ENCODE results near the gene CCDC47.

Gene CCDC47

DNA sequence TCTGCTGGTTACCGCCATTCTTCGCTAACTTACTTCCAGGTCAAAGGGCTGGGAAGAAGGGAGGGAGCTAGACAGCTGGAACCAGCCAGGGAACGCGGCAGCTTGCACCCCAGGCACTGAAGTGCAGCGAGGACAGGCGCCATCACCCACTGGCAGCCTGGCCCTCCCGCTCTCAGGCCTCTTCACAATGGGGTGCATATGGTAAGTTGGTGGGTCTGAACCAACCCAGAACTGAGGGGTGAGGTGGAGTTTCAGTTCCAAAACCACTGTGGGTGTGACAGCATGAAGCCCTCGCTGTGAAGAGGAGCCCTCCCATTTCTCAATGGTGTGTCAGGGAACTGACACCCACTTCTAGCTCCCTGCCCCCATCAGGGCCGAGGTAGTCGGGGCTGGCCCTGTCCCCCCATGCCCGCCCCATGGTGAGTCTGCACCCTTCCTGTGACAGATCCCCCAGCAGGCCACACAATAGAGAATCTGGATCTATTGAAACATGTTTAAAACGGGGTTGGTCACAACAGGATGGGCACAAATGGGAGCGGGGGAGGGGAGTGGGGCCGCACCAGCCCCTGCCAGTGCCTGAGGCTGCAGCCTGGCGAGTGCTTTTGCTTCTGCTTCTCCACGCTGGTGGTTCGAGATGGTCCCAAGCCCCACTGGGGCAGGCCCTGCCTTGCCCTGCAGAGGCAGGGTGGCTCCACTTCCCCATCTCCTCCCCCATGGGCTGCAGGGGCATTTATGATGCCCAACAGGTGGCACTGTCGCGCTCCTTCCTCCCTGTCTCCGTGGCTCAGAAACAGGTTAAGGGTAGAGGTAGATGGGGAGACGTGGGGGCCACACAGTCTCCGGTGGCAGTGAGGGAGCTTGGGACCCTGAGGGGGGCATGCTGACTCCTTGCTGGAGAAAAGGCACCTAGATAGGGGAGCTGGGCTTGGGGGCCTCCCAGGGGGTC is 75.8 kb downstream of the CCDC47 start:
- peak; percentile 39 to 47 for DNase-seq (ENCODE audit: low read depth in 2 of 2)
- H3K4me3 ChIP-seq (replicated peaks in 1 of 2; ENCODE audit: low read depth in 2 of 2, low read length in 2 of 2) = no peak overlapping the region
- TF ChIP-seq, protein P1, sequence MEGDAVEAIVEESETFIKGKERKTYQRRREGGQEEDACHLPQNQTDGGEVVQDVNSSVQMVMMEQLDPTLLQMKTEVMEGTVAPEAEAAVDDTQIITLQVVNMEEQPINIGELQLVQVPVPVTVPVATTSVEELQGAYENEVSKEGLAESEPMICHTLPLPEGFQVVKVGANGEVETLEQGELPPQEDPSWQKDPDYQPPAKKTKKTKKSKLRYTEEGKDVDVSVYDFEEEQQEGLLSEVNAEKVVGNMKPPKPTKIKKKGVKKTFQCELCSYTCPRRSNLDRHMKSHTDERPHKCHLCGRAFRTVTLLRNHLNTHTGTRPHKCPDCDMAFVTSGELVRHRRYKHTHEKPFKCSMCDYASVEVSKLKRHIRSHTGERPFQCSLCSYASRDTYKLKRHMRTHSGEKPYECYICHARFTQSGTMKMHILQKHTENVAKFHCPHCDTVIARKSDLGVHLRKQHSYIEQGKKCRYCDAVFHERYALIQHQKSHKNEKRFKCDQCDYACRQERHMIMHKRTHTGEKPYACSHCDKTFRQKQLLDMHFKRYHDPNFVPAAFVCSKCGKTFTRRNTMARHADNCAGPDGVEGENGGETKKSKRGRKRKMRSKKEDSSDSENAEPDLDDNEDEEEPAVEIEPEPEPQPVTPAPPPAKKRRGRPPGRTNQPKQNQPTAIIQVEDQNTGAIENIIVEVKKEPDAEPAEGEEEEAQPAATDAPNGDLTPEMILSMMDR (IDR thresholded peaks at IDR 0.05; ENCODE audit: low read depth, low read length) = peak; percentile 50

DNA sequence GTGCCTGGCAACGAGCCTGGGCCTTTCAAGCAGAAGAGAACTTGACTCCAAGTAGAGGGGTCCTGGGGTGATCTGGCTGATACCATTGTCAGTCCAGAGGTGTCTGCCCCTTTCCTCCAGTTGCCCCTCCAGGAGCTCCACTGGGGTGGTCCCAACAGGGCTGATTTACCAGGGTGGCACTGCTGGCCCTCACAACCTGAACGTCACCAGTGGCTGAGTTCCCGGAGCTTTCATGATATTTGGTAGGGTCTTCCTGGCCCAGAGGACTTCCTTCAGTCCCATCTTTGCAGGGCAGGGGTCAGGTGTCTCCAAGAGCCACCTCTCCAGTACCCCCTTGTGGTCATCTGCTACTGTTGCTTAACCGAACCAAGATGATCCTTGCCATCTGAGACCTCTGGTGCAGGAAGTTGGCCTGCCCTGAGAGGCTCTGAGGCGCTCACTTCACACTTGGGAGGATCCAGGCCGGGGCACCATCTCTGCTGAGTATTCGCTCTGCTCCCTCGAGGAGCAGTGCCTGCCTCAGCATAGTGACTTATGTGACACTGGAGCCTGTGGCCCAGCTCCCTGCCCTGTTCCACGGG is 76.9 kb downstream of the CCDC47 start:
- no peak overlapping the region for H3K4me3 ChIP-seq (replicated peaks in 1 of 2; ENCODE audit: low read depth in 2 of 2, low read length in 2 of 2)
- peak; percentile 51 to 55 for DNase-seq (ENCODE audit: low read depth in 2 of 2)
- TF ChIP-seq, protein P1 (IDR thresholded peaks at IDR 0.05; ENCODE audit: low read depth, low read length) = peak; percentile 42

DNA sequence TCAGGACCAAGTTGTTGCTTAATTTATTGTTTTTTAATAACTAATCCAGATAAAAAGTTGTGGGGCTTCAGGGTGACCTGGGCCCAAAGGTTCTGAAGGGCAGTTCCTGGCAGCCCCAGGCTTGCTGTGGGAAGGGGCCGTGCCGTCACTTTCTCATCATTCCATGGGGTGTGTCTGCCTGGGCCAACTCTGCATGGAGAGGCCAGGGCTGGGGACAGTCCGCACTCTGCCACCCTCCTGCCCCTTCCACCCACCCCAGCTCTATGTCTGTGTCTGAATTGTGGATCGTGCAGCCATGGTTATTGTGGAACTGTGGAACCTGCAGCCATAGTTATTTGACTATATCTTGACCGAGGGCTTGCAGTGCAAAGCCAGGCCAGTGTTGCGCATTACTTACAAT is 77.5 kb downstream of the CCDC47 start:
- no peak for DNase-seq (ENCODE audit: low read depth in 2 of 2)
- TF ChIP-seq, protein P1 (IDR thresholded peaks at IDR 0.05; ENCODE audit: low read depth, low read length) = no peak
- no peak overlapping the region for H3K4me3 ChIP-seq (replicated peaks in 1 of 2; ENCODE audit: low read depth in 2 of 2, low read length in 2 of 2)

All from cardiac fibroblast (primary cell).